Measurements from ENCODE around the gene ANO3. TPM values are rescaled to one million over a fixed set of nuclear protein-coding genes. Genes with fewer than 3 reads are reported as not detected.

The ANO3 gene
- total RNA-seq, 4 donors from 2014 or later, result 0.13 to 0.63 (median 0.52) TPM

- DNase-seq, result no peak
- TF ChIP-seq CTCF (IDR thresholded peaks at IDR 0.05), result no peak
- no peak for TF ChIP-seq POLR2A (IDR thresholded peaks at IDR 0.05)
- WGBS, 2 donors, result 63 to 65% methylated on average over 1 of the region's 1 CpG
Observed at GRCh38 chr11:26399336-26399735, 67.4 kb downstream of the ANO3 start.

DNA sequence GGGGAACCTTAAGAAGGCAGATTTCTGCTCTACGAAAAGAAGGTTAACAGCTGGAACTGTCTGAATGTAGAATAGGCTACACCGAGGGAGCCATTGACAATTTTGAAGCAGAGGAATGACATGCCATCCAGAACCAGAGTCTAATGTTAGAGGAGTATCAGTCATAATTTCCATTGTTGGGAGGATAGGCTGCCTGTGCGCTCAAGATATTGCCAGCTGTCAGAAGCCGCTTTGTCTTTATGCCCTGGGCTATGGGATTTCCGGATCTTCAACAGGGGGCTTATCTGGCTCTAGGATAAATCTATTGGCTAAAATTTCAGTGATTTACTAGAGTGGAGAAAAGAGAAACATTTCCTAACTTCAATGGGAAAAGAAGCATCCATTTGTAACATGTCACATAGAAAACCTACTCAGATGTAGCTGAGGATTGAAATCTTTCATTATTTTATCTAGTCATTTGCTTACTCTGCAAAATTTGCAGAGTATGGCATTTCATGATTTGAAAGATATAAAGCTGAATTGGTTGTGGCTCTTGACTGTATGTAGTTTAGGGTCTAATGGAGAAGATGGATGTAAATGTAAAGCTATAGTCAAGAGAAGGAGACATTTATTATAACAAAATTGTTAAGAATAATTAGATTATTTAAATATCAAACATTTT lies 78.9 kb downstream of the ANO3 start:
- no peaks in the 10 kb centered on the region for H3K4me1 ChIP-seq
- no peak for TF ChIP-seq POLR2A (IDR thresholded peaks at IDR 0.05)
- no peak for TF ChIP-seq CTCF (IDR thresholded peaks at IDR 0.05)
- 83 to 85% methylated on average over 5 of the region's 5 CpGs for WGBS, 2 donors
- no peaks in the 10 kb centered on the region for H3K9me3 ChIP-seq
- no peaks in the 10 kb centered on the region for H3K36me3 ChIP-seq
- H3K27ac ChIP-seq, result no peak overlapping the region
- H3K4me3 ChIP-seq (replicated peaks in 1 of 3), result no peak overlapping the region
- no peak for DNase-seq
- no peaks in the 10 kb centered on the region for H3K27me3 ChIP-seq
- intact Hi-C loops (cut with DNase I), result no loop called here

More at GRCh38 chr11:26399336-26399735, 67.4 kb downstream of the ANO3 start:
- intact Hi-C loops (cut with DNase I), result no loop called here
- Histone ChIP-seq H3K27ac (no peak overlapping the region), H3K36me3 (no peaks in the 10 kb centered on the region), H3K4me3 (replicated peaks in 1 of 3) (no peak overlapping the region), H3K9me3 (no peaks in the 10 kb centered on the region), H3K27me3 (no peaks in the 10 kb centered on the region), H3K4me1 (no peaks in the 10 kb centered on the region)

GRCh38 chr11:26412955-26413354 lies 81.0 kb downstream of the ANO3 start:
- Histone ChIP-seq H3K36me3 (no peaks in the 10 kb centered on the region), H3K4me3 (replicated peaks in 1 of 3) (no peak overlapping the region), H3K27ac (no peak overlapping the region), H3K27me3 (no peaks in the 10 kb centered on the region), H3K4me1 (no peaks in the 10 kb centered on the region), H3K9me3 (no peaks in the 10 kb centered on the region)
- WGBS, 2 donors, result 67 to 74% methylated on average over 1 of the region's 1 CpG
- no peak for DNase-seq
- intact Hi-C loops (cut with DNase I), result no loop called here
- TF ChIP-seq CTCF (IDR thresholded peaks at IDR 0.05), result no peak
- no peak for TF ChIP-seq POLR2A (IDR thresholded peaks at IDR 0.05)

DNA sequence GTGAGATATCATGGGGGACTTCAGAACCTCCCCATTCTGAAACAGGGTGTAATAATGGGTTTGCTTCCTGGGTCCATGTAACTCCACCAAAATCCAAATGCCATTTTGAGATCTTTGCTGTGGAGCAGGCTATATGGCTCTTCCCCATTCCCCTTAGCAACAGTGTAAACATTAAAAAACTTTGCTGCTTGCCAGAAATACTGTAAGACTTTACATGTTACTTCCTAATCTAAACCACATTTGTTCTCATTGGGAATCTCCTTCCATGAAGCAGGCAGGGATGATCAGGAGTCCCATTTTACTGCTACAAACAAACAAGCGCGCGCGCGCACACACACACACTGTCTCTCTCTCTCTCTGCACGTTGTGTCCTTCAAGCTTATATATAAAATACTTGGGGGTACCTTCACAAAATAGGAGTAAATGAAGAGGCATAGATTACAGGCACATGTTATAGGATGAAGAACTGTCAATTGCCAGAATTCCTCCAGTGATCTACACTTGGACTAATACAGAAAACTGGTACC lies 86.5 kb downstream of the ANO3 start:
- no peak overlapping the region for H3K27ac ChIP-seq
- intact Hi-C loops (cut with DNase I), result no loop called here
- no peaks in the 10 kb centered on the region for H3K4me1 ChIP-seq
- WGBS, 2 donors, result 93 to 96% methylated on average over 6 of the region's 6 CpGs
- H3K9me3 ChIP-seq, result no peaks in the 10 kb centered on the region
- TF ChIP-seq CTCF (IDR thresholded peaks at IDR 0.05) (no peak), POLR2A (IDR thresholded peaks at IDR 0.05) (no peak)
- no peaks in the 10 kb centered on the region for H3K36me3 ChIP-seq
- no peaks in the 10 kb centered on the region for H3K27me3 ChIP-seq
- no peak for DNase-seq
- H3K4me3 ChIP-seq (replicated peaks in 1 of 3), result no peak overlapping the region

DNA sequence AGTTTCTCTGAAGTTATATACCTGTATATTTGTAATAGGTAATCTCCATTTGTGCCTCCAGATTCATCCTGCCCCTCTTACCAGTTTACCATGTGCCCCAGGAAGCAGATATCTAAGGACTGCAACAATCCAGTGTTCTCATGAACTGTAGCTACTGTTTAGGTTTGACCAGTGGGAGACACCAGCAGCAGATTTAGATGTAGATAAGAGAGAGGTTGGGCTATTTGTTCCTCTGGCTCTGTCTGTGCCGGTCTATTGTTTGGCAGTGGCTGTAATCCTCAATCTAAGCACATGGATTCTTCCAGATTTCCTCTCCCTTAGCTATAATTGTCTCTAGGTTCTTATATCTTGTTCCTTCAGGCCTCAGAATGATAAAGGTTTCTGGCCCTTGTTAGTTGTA lies 88.4 kb downstream of the ANO3 start:
- Histone ChIP-seq H3K4me1 (no peaks in the 10 kb centered on the region), H3K27me3 (no peaks in the 10 kb centered on the region), H3K27ac (no peak overlapping the region), H3K9me3 (no peaks in the 10 kb centered on the region), H3K4me3 (replicated peaks in 1 of 3) (no peak overlapping the region), H3K36me3 (no peaks in the 10 kb centered on the region)
- intact Hi-C loops (cut with DNase I), result no loop called here
- WGBS, 2 donors, result 20 to 30% methylated on average over 1 of the region's 1 CpG
- TF ChIP-seq CTCF (IDR thresholded peaks at IDR 0.05) (no peak), POLR2A (IDR thresholded peaks at IDR 0.05) (no peak)
- no peak for DNase-seq

Data from thyroid gland (tissue), 4 donors.